Measurements from ENCODE around the gene INHA. TPM values are rescaled to one million over a fixed set of nuclear protein-coding genes. Genes with fewer than 3 reads are reported as not detected.

The INHA gene
- not detected for total RNA-seq

DNA sequence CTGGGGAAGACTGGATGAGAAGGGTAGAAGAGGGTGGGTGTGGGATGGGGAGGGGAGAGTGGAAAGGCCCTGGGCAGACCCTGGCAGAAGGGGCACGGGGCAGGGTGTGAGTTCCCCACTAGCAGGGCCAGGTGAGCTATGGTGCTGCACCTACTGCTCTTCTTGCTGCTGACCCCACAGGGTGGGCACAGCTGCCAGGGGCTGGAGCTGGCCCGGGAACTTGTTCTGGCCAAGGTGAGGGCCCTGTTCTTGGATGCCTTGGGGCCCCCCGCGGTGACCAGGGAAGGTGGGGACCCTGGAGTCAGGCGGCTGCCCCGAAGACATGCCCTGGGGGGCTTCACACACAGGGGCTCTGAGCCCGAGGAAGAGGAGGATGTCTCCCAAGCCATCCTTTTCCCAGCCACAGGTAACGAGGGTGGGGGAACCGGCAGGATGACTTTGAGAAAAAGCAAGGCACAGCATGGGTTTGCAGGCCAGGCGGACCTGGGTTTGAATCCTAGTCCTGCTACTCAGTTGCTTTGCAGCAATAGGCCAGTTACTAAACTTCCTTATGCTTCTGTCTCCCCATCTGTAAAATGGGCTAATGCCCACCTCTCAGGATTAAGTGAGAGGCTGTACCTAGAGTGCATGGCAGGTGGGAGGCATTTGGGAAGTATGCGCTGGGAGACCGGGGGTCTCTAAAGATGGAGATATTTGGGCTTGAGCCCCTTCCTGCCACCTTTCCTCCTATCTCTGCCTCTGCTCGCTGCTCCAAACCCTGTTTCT is at the start of gene INHA:
Gene INHA (plus strand): TSS at position 74 of the 765 bp plus-strand sequence. CDS start 65 bp downstream, at position 139.
- H3K27ac ChIP-seq (ENCODE audit: low read depth, low read length): peak within 1 kb of the TSS; percentile 82
- H3K9ac ChIP-seq (ENCODE audit: low read depth in 1 of 3, low read length in 3 of 3): peak within 1 kb of the TSS; percentile 76 to 83 (median 81)
- H3K36me3 ChIP-seq (ENCODE audit: control insufficient read depth in 3 of 3, insufficient read depth in 3 of 3, low read length in 3 of 3): peaks cover 0 to 12% (median 6%) of the 10 kb centered on the region in 3 donors
- peak within 1 kb of the TSS in 2 of 3 donors; percentile 65 to 76 for H3K4me3 ChIP-seq (ENCODE audit: low read length in 3 of 3)
- no peaks in the 10 kb centered on the region for H3K9me3 ChIP-seq (ENCODE audit: control insufficient read depth in 3 of 3, low read length in 3 of 3)
- peaks cover 0 to 8% (median 0%) of the 10 kb centered on the region in 3 donors for H3K27me3 ChIP-seq (ENCODE audit: control insufficient read depth in 3 of 3, insufficient read depth in 3 of 3, low read length in 3 of 3)
- peaks cover 12 to 29% (median 25%) of the 10 kb centered on the region in 3 donors for H3K4me1 ChIP-seq (ENCODE audit: control insufficient read depth in 3 of 3, insufficient read depth in 3 of 3, low read length in 3 of 3)

- no peak overlapping the region for H3K4me3 ChIP-seq (ENCODE audit: low read length in 3 of 3)
- peak overlapping the region in 1 of 3 donors; percentile 45 for H3K9ac ChIP-seq (ENCODE audit: low read depth in 1 of 3, low read length in 3 of 3)
- H3K4me1 ChIP-seq (ENCODE audit: control insufficient read depth in 3 of 3, insufficient read depth in 3 of 3, low read length in 3 of 3): peaks cover 5 to 15% (median 13%) of the 10 kb centered on the region in 3 donors
- H3K36me3 ChIP-seq (ENCODE audit: control insufficient read depth in 3 of 3, insufficient read depth in 3 of 3, low read length in 3 of 3): no peaks in the 10 kb centered on the region
- H3K9me3 ChIP-seq (ENCODE audit: control insufficient read depth in 3 of 3, low read length in 3 of 3): no peaks in the 10 kb centered on the region
- peaks cover 31 to 49% (median 32%) of the 10 kb centered on the region in 3 donors for H3K27me3 ChIP-seq (ENCODE audit: control insufficient read depth in 3 of 3, insufficient read depth in 3 of 3, low read length in 3 of 3)
- H3K27ac ChIP-seq (ENCODE audit: low read depth, low read length): no peak overlapping the region
Measured at GRCh38 chr2:219523031-219523671, 49.0 kb upstream of the INHA start.

- Histone ChIP-seq H3K9me3 (ENCODE audit: control insufficient read depth in 3 of 3, low read length in 3 of 3) (no peaks in the 10 kb centered on the region), H3K27ac (ENCODE audit: low read depth, low read length) (no peak overlapping the region), H3K36me3 (ENCODE audit: control insufficient read depth in 3 of 3, insufficient read depth in 3 of 3, low read length in 3 of 3) (no peaks in the 10 kb centered on the region), H3K4me1 (ENCODE audit: control insufficient read depth in 3 of 3, insufficient read depth in 3 of 3, low read length in 3 of 3) (peaks cover 4 to 15% (median 11%) of the 10 kb centered on the region in 3 donors), H3K4me3 (ENCODE audit: low read length in 3 of 3) (no peak overlapping the region), H3K27me3 (ENCODE audit: control insufficient read depth in 3 of 3, insufficient read depth in 3 of 3, low read length in 3 of 3) (peaks cover 43 to 58% (median 44%) of the 10 kb centered on the region in 3 donors), H3K9ac (ENCODE audit: low read depth in 1 of 3, low read length in 3 of 3) (no peak overlapping the region)
Measured at GRCh38 chr2:219524817-219525216, 47.3 kb upstream of the INHA start.

GRCh38 chr2:219525533-219526232 is 46.4 kb upstream of the INHA start:
- no peak overlapping the region for H3K27ac ChIP-seq (ENCODE audit: low read depth, low read length)
- no peak overlapping the region for H3K9ac ChIP-seq (ENCODE audit: low read depth in 1 of 3, low read length in 3 of 3)
- no peaks in the 10 kb centered on the region for H3K36me3 ChIP-seq (ENCODE audit: control insufficient read depth in 3 of 3, insufficient read depth in 3 of 3, low read length in 3 of 3)
- no peaks in the 10 kb centered on the region for H3K9me3 ChIP-seq (ENCODE audit: control insufficient read depth in 3 of 3, low read length in 3 of 3)
- H3K27me3 ChIP-seq (ENCODE audit: control insufficient read depth in 3 of 3, insufficient read depth in 3 of 3, low read length in 3 of 3): peaks cover 43 to 58% (median 43%) of the 10 kb centered on the region in 3 donors
- no peak overlapping the region for H3K4me3 ChIP-seq (ENCODE audit: low read length in 3 of 3)
- H3K4me1 ChIP-seq (ENCODE audit: control insufficient read depth in 3 of 3, insufficient read depth in 3 of 3, low read length in 3 of 3): peaks cover 7 to 21% (median 18%) of the 10 kb centered on the region in 3 donors

DNA sequence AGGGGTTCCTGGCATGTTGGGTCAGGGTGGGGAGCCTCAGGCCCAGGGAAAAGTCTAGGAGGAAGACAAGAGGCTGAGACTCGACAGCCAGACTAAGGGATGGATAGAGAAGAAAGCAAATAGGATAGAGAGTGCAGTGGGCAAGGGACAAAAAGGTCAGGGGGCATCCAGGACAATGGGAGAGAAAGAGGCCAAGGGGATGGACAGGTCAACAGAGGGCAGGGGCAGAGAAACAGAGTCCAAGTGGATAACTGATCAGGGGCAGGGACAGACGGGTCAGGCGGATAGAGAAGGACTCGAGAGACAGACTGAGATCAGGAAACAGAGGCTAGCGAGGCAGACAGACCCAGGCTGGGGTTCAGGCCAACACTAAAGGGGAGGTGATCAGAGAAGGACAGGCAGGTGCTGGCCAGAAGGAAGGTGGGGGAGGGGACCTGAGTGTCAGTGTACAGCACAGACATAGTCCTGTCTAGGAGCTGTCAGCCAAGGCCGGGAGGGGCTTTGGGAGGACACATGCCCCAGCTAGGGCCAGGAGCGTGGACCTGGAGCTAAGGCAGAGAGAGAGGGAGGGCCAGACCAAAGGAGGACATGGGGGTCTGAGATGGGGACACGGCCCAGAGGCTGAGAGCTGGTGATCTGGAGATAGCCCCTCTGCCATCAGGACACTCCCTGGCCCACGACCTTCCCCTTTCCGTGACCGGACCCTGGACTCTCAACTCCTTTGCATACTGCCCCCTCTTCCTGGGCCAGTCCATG is 45.6 kb upstream of the INHA start:
- no peak overlapping the region for H3K4me3 ChIP-seq (ENCODE audit: low read length in 3 of 3)
- no peaks in the 10 kb centered on the region for H3K36me3 ChIP-seq (ENCODE audit: control insufficient read depth in 3 of 3, insufficient read depth in 3 of 3, low read length in 3 of 3)
- H3K27ac ChIP-seq (ENCODE audit: low read depth, low read length): no peak overlapping the region
- no peaks in the 10 kb centered on the region for H3K9me3 ChIP-seq (ENCODE audit: control insufficient read depth in 3 of 3, low read length in 3 of 3)
- peaks cover 40 to 54% (median 43%) of the 10 kb centered on the region in 3 donors for H3K27me3 ChIP-seq (ENCODE audit: control insufficient read depth in 3 of 3, insufficient read depth in 3 of 3, low read length in 3 of 3)
- peaks cover 7 to 18% (median 15%) of the 10 kb centered on the region in 3 donors for H3K4me1 ChIP-seq (ENCODE audit: control insufficient read depth in 3 of 3, insufficient read depth in 3 of 3, low read length in 3 of 3)
- H3K9ac ChIP-seq (ENCODE audit: low read depth in 1 of 3, low read length in 3 of 3): no peak overlapping the region

DNA sequence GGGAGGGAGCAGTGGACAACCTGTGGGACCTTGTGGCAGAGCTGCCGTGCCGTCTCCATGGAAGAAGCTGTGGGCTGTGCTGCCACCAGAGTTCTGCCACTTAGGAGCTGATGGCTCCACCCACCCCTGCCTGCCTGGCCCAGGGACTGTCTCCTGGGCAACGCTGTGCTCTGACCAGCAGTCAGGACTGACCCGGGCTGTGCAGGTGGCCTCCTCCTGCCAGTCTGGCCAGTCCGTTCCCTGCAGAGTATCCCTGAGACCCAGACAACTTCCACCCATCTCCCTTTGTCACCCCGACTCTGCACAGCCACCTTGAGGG is 45.1 kb upstream of the INHA start:
- H3K4me3 ChIP-seq (ENCODE audit: low read length in 3 of 3): no peak overlapping the region
- no peak overlapping the region for H3K27ac ChIP-seq (ENCODE audit: low read depth, low read length)
- no peaks in the 10 kb centered on the region for H3K36me3 ChIP-seq (ENCODE audit: control insufficient read depth in 3 of 3, insufficient read depth in 3 of 3, low read length in 3 of 3)
- no peak overlapping the region for H3K9ac ChIP-seq (ENCODE audit: low read depth in 1 of 3, low read length in 3 of 3)
- H3K9me3 ChIP-seq (ENCODE audit: control insufficient read depth in 3 of 3, low read length in 3 of 3): no peaks in the 10 kb centered on the region
- H3K27me3 ChIP-seq (ENCODE audit: control insufficient read depth in 3 of 3, insufficient read depth in 3 of 3, low read length in 3 of 3): peaks cover 35 to 53% (median 39%) of the 10 kb centered on the region in 3 donors
- H3K4me1 ChIP-seq (ENCODE audit: control insufficient read depth in 3 of 3, insufficient read depth in 3 of 3, low read length in 3 of 3): peaks cover 7 to 17% (median 15%) of the 10 kb centered on the region in 3 donors

DNA sequence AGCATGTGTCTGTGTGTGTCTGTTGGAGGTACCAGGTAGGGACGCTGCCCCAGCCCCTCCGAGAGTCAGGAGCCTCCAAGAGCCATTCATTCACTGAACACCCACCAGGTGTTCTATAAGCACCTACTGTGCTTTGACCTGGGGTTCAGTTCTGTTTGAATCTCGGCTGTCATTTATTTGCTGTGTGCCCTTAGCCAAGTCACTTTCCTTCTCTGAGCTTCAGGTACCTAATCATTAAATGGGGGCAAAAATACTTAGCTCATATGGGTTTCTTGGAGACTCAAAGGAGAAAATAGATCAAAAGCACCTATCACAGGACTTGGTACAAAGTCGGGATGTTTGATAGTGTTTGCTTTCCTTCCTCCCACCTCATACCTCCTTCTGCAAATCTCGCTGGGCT is 44.6 kb upstream of the INHA start:
- H3K4me3 ChIP-seq (ENCODE audit: low read length in 3 of 3): no peak overlapping the region
- no peak overlapping the region for H3K27ac ChIP-seq (ENCODE audit: low read depth, low read length)
- peaks cover 39 to 57% (median 39%) of the 10 kb centered on the region in 3 donors for H3K27me3 ChIP-seq (ENCODE audit: control insufficient read depth in 3 of 3, insufficient read depth in 3 of 3, low read length in 3 of 3)
- no peak overlapping the region for H3K9ac ChIP-seq (ENCODE audit: low read depth in 1 of 3, low read length in 3 of 3)
- no peaks in the 10 kb centered on the region for H3K9me3 ChIP-seq (ENCODE audit: control insufficient read depth in 3 of 3, low read length in 3 of 3)
- no peaks in the 10 kb centered on the region for H3K36me3 ChIP-seq (ENCODE audit: control insufficient read depth in 3 of 3, insufficient read depth in 3 of 3, low read length in 3 of 3)
- H3K4me1 ChIP-seq (ENCODE audit: control insufficient read depth in 3 of 3, insufficient read depth in 3 of 3, low read length in 3 of 3): peaks cover 7 to 17% (median 15%) of the 10 kb centered on the region in 3 donors

GRCh38 chr2:219530048-219530963 is 41.8 kb upstream of the INHA start:
- Histone ChIP-seq H3K27me3 (ENCODE audit: control insufficient read depth in 3 of 3, insufficient read depth in 3 of 3, low read length in 3 of 3) (peaks cover 22 to 42% (median 35%) of the 10 kb centered on the region in 3 donors), H3K27ac (ENCODE audit: low read depth, low read length) (no peak overlapping the region), H3K9ac (ENCODE audit: low read depth in 1 of 3, low read length in 3 of 3) (peak overlapping the region in 2 of 3 donors; percentile 16 to 41), H3K9me3 (ENCODE audit: control insufficient read depth in 3 of 3, low read length in 3 of 3) (no peaks in the 10 kb centered on the region), H3K4me1 (ENCODE audit: control insufficient read depth in 3 of 3, insufficient read depth in 3 of 3, low read length in 3 of 3) (peaks cover 7 to 17% (median 15%) of the 10 kb centered on the region in 3 donors), H3K4me3 (ENCODE audit: low read length in 3 of 3) (peak overlapping the region in 2 of 3 donors; percentile 15 to 36), H3K36me3 (ENCODE audit: control insufficient read depth in 3 of 3, insufficient read depth in 3 of 3, low read length in 3 of 3) (no peaks in the 10 kb centered on the region)

Data from skeletal muscle tissue (tissue), 4 donors.